Cardiac ventricle fibroblast (primary cell): ENCODE data around the gene RPL15. TPM values are rescaled to one million over a fixed set of nuclear protein-coding genes. Genes with fewer than 3 reads are reported as not detected.

Experiments used
- total RNA-seq: library from RNA; depleted of rRNA; stranded (reverse); fragments of >200 nt; gene quantifications from 2 replicates; pipeline ENCODE4 v1.2.3, GENCODE V29; 2015

RPL15 gene
- total RNA-seq = 2,699 and 2,879 TPM in 2 replicates

GRCh38 chr3:23916886-23917678 lies at the start of gene RPL15, which contains the start of gene NKIRAS1:
TSS of gene RPL15 (plus strand) at chr3:23917132. CDS start at chr3:23917860, 728 bp downstream.
TSS of gene NKIRAS1 (minus strand) at chr3:23916990. CDS start at chr3:23910904, 6,086 bp downstream.

GRCh38 chr3:23944861-23945662 lies 28.1 kb downstream of the RPL15 start, which contains the start of gene NR1D2:
TSS of gene NR1D2 (plus strand) at chr3:23945286. CDS start at chr3:23945579, 293 bp downstream.

Other genes with a start within 250 kb of the RPL15 start
- 50.1 and 61.5 TPM in 2 replicates for gene UBE2E1, start 111.2 kb upstream of the RPL15 start, total RNA-seq
- 10.4 and 11.4 TPM in 2 replicates for gene NKIRAS1, start 142 bp upstream of the RPL15 start, total RNA-seq
- gene NR1D2, start 28.2 kb downstream of the RPL15 start, total RNA-seq = 11.9 and 13.6 TPM in 2 replicates